ENCODE measurements around the gene CAMK1.
"Not testable (repeated sequence)": the region's sequence is repeated elsewhere in the genome, so short reads cannot be mapped to it uniquely, and the experiment has no call there.

CAMK1 gene

DNA sequence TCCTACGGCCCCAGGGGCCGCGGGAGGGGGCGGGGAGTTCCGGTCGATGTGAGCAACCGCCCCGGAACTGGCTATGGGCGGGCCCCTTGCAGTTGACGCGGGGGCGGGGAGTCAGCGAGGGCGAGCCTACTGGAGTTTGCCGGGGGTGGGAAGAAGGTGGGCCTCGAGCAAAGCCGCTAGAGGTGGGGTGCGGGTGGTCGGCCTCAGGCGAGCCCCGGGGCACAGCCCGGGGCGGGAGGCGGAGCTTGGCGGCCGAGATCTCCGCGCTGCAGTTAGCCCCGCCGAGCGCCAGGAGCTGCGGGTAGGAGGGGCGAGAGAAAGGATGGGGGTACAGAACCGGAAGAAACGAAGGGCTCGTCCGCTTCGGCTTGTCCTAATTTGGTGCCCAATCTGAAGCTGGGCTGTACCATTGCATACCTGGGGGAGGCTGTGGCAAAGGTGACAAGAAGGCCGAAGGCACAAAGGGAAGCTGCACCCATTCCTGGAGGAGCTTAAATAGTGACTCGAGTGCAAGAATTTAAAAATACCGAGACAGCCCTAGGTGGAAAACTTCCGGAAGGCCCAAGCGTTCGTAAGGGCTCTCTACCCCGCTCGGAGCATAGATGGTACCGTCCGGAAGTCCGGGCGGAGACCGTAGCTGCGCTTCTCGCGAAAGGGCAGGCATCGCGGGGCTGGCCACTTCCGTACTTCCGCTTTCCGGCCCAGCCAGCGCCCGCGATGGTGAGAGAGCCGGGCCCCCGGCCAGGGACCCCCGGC, 22.8 kb upstream of the CAMK1 start, which contains the start of the genes ARPC4 and TADA3:
Gene ARPC4 (plus strand): TSS at position 678 of the 756 bp plus-strand sequence. CDS start 40 bp downstream, at position 718.
Gene TADA3 (minus strand): TSS at position 69 of the 756 bp plus-strand sequence. CDS start 1,007 bp downstream, outside the sequence.
- DNase-seq, result peak; percentile 85

GRCh38 chr3:9791790-9792404, 22.1 kb upstream of the CAMK1 start:
- DNase-seq, result no peak

DNA sequence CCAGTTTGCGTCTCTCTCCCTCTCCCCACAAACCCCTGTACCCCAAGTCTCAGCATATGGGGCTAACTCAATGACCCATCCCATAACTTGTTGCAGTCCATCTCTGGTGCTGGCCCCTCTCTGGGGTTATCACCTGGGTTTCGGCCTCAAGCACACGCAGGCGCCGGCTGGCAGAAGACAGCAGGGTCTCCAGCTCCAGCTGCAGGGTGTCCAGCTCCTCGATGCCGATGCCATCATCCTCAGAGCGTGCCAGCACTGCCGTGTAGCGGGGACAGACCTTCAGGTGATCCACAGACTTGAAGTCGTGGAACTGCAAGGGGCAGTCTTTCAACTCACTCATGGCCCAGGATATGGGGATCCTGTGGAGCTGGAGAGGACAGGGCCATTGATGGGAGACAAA, 21.4 kb upstream of the CAMK1 start:
- DNase-seq, result no peak

GRCh38 chr3:9787714-9788113, 18.0 kb upstream of the CAMK1 start:
- DNase-seq, result no peak

DNA sequence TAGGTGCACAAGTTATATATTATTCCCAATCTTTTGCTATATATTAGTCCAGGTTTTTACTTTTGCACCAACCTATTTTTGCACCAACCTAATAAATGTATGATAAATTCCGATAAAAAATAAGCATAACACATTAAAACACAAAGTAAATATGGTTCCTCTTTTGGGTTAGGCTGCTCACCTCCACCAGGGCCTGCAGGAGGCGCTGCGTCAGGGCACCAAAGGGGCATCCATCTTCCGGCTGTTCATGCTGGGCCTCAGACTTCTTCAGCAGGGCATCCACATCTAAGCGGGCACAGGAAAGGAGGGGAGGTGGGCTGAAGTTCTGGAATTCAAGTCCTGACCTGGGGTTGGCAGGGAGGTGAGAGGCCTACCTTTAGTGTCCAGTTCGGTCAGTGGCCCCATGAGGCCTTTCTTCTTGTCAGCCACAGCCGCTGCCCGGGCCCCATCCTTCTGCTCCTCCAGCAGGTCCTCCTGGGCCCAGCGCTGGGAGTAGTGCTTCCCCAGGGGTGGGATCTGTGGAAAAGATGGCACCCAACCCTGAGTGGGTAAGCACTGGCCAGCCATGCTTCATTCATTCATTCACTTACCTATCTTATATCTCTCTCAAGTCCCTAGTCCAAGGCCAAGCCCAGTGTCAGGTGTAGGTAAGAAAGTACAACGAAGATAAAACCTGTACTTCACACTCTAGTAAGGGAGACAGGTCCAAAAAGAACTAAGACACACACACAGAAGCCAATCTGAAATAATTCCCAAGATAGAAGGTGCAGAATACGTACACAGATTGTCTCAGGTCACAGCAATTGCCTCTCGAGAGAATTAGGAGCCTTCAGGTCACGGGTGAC, 17.3 kb upstream of the CAMK1 start:
- no peak for DNase-seq

- DNase-seq, result no peak
These were observed 16.5 kb upstream of the CAMK1 start for GRCh38 chr3:9786209-9786739.

DNA sequence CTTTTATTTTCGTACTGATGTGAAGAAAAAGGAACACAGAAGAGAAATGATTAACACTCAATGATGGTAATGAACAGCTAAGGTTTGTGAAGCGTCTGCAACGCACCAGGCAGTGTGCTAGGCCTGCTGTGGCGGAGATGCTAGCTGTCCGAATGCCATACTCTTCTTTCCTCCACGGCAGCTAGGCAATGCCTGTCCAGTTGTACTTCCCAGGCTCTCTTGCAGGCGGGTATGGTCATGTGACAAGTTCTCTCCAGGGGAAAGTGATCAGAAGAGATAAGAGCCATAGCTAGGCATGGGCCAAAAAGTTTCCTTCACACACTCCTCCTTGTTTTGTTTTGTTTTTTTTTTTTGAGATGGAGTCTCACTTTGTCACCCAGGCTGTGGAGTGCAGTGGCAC, 15.9 kb upstream of the CAMK1 start:
- DNase-seq, result no peak

DNA sequence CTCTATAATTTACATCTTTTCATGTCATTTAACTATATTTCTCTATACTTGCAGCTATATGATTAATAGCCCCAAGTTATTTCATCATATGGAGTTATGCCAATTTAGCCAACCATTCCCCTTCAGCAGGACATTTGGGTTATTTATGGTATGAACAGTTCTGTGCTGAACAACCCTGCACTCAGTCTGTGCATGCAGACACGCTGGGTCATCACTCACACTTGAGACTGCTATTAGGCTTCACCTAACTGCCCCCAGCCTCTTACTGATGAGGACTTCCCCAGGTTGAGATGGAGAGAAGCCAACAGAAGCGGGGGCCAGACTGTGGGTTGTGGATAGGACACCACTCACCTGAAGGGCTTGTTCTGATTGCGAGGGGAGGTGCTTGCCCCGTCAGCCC, 15.2 kb upstream of the CAMK1 start:
- no peak for DNase-seq

DNA sequence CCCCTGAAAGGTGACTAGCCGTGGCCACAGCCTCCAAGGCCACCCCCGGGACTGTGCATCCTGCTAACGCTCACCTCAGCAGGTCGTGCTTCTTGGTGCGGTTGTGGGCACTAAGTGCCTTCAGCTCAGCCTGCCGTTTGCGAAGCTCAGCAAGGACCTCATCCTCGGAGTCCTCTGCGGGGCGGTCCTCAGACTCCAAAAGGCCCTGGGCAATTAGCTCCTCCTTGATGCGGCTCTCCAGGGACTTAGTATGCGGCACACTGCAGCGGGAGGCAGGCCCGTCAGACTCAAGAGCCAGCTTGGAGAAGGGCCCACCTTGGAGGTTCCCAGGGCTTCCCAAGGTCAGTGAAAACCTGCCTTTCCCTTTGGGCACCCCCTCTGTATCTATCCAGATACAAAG, 14.2 kb upstream of the CAMK1 start:
- no peak for DNase-seq

- no peak for DNase-seq
These were observed 13.0 kb upstream of the CAMK1 start for GRCh38 chr3:9782770-9783169.

DNA sequence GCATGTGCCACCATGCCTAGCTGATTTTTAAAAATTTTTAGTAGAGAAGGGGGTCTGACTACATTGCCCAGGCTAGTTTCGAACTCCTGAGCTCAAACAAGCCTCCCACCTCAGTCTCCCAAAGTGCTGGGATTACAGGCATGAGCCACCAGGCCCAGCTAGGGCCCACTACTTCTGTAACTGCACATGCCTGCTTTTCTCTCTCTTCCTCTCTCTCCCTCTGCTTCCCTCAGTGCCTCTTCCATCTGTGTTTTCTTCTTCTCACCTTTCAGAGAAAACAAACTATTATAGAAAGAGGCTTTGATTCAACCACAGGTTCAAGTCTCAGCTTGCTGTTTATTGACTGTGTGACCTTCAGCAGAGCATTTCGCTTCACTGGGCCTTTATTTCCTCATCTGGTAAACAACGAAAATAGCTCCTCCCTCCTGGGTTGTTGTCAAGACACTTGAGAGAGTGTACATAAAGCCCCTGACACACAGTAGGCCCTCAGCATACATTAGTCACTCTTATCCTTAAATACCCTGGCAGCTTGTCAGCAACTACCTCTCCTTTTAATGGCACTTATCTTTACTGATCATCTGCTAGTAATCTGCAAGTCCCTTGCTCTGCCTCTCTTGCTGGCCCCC, 12.3 kb upstream of the CAMK1 start:
- DNase-seq, result no peak

DNA sequence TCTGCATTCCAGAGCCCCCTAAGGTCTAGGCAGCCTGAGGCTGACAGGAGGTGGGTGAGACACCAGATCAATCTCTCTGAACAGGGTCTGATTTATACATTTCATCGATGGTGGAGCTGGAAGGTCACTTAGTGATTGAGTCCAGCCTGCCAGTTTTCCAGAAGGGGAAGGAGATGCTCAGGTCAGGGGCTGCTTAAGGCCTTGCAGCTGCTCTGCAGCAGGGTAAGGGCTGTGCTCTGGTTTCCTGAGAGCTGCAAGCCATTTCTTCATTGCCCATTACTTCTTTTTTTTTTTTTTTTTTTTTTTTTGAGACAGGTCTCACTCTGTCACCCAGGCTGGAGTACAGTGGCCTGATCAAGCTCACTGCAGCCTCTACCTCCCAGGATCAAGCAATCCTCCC, 11.8 kb upstream of the CAMK1 start:
- DNase-seq, result no peak

GRCh38 chr3:9780910-9781309, 11.2 kb upstream of the CAMK1 start:
- no peak for DNase-seq

GRCh38 chr3:9780458-9780812, 10.7 kb upstream of the CAMK1 start:
- no peak for DNase-seq

GRCh38 chr3:9779721-9780457, 10.1 kb upstream of the CAMK1 start:
- DNase-seq, result no peak

DNA sequence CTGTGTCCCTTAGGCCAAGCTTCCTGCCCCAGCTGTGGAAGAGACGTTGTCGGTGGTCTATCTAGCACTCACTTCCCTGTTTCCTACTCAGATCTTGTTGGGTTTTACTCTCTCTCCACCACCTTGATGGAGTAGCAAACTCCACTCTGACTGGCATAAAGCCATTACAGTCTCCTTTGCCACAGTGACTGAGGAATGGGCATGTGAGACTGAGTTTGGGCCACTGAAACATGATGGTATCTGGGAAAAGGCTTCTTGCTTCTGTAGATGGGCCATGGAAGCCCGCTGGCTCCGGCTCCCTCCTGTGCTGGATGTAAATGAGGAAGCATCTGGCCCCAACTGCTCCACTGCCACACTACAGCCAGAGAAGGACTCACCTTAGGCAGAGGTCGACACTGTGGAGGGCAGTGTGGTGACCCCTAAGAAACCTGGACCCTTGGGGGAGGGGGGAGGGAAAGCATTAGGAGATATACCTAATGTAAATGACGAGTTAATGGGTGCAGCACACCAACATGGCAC, 9.4 kb upstream of the CAMK1 start:
- DNase-seq, result no peak

DNA sequence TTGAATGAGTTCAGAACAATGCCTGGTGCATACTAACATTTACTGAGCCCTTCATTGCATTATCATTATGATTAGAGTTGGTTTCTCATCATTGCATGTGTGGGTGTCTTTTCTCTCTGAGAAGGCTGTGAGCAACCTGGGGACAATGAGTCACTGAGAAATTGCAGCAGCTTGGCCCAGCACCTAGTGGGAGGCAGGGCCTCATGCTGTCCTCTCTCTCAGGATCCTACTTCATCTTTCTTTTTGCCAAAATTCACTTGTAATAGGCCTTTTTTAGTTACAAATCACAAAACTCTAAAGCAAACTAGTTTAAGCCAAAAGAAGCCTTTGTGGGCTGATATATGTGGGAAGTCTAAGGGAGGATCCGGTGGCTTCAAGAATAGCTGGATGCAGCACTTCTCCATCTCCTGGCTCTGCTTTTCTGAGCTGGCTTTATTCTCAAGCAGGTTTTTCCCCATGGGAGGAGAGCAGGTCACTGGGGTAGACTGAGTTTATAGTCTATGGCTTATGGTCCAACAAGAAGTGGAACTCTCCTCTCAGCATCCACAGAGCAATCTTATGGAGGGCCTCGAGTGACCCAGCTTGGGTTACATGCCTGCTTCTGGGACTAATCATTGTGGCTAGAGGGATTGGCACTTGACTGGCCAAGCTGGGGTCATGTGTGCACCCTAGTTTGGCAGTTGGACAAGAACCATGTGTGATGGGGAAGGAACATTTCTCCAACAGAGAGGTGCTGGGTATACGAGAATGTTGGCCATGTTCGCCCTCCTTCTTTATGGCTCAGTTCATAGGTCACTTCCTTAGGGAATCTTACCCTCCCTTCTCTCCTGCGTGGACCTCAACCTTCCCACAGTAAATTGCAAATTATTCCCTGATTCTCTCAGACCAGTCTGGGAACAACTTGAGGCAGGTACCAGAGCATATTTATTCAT, 8.7 kb upstream of the CAMK1 start:
- DNase-seq, result no peak

GRCh38 chr3:9777694-9778021, 7.9 kb upstream of the CAMK1 start:
- no peak for DNase-seq

DNA sequence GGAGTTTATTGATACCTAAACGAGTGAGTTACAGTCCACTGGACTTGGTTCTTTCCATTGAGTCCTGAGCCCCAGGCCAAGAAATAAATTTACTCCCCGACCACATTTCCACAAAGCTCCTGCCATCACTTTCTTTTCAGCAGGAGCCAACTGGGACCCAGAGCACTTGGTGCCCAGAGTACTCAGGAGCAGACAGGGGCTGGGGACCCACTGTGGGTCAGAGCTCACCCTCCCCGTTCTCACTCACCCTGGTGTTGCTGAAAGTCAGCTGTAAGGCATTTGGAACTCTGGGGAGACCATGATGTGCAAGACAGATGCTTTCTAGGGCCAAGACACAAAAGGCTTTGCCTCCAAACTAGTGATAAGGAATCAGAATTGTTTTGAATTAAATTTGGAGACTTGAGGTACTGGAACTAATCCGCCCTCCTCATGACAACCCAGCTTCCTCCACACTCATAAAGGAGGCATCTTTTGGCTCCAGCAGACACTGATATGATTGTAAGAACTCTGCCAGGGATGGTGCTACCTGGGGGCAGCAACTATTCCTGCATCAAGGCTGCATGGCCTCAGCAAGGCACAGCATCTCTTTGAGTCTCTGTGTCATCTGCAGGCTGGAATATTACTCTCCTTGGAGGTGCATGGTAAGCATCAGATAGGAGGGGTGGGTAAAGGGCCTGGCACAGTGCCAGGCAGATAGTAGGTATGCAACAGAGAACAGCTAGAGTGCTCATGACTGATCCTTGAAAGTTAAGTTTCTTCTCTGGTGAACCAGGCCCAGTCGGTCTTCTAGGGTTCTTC, 7.3 kb upstream of the CAMK1 start:
- DNase-seq, result no peak

DNA sequence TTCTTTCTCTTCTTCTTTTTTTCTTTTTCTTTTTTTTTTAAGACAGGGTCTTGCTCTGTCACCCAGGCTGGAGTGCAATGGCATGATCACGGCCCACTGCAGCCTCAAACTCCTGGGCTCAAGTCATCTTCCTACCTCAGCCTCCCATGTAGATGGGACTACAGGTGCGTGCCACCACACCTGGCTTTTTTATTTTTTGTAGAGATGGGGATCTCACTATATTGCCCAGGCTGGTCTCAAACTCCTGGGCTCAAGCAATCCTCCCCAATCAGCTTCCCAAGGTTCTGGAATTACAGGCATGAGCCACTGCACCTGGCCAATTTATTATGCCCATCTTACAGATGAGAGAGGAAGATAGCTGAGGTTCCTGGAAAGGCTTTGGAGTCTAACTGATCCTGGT, 1.3 kb upstream of the CAMK1 start:
- DNase-seq, result not testable (repeated sequence)

Data from NCI-H446 treated with DMSO at 0.1 percent for 48 hours (cell line).